NCI-H128 (cell line): Measurements from ENCODE around the gene MIER3.
A peak's percentile ranks its signal among the peaks of the same experiment; 100 is the strongest.
"Not testable (repeated sequence)": the region's sequence is repeated elsewhere in the genome, so short reads cannot be mapped to it uniquely, and the experiment has no call there.

ENCODE experiments used
- DNase-seq: peaks from one replicate; lab custom pipeline; 2025; ENCODE audit not compliant: unreplicated experiment; lab: John Stamatoyannopoulos, UW

The MIER3 gene, protein sequence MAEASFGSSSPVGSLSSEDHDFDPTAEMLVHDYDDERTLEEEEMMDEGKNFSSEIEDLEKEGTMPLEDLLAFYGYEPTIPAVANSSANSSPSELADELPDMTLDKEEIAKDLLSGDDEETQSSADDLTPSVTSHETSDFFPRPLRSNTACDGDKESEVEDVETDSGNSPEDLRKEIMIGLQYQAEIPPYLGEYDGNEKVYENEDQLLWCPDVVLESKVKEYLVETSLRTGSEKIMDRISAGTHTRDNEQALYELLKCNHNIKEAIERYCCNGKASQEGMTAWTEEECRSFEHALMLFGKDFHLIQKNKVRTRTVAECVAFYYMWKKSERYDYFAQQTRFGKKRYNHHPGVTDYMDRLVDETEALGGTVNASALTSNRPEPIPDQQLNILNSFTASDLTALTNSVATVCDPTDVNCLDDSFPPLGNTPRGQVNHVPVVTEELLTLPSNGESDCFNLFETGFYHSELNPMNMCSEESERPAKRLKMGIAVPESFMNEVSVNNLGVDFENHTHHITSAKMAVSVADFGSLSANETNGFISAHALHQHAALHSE

DNA sequence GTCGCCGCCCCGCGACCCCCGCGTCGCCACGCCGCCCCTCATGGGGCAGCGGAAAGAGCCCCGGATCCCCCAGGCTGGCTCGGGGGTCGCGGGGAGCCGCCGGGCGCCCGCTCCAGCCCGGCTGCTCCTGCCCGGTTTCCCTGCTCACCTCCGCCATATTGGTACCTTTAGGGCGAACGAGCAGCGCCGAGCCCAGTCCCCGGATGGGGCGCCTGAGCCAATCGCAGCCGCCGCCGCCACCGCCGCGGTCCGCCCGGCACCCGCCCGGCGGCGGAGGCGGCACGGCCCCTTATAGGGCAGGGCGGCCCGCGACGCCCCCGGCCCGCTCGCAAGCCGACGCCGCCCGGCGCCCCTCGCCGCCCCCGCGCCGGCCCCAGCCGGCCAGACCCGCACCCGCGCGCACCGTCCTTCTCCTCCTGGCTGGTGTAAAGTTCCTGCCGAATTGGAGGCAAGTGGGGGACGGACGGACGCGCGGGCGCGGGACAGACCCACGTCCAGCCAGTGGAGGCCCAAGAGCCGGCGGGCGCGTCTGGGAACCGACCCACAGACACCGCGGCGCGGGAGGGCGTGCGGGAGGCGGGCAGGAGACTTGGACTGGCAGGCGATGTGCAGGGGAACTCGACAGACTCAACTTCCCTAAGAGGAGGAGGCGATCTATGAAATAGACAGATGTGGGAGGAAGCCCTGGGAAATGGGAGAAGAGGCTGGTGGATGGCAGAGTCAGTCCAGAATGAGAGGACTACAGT is at the start of gene MIER3:
TSS of gene MIER3 (minus strand) at position 178 of the 746 bp plus-strand sequence. CDS start at position 157, 21 bp downstream.
- peak; percentile 34 for DNase-seq

DNA sequence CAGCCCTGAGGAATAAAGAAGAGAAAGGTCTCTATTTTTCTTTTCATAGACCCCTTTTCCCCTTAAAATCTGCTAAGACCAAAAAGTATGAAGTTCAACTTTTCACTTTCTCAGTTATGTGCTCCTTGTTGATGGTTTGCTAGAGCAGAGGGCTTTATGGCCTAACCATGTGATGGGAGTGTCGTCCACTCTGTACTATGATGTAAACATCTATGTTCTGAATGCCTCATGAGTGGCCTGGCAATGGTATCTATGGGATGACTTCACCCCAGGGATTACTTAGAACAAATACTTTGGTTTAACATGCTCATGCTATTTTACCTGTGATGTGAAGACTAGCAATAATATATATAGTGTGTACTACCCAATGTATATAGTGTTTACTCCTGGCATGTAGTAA is 43.7 kb upstream of the MIER3 start:
- DNase-seq = no peak

DNA sequence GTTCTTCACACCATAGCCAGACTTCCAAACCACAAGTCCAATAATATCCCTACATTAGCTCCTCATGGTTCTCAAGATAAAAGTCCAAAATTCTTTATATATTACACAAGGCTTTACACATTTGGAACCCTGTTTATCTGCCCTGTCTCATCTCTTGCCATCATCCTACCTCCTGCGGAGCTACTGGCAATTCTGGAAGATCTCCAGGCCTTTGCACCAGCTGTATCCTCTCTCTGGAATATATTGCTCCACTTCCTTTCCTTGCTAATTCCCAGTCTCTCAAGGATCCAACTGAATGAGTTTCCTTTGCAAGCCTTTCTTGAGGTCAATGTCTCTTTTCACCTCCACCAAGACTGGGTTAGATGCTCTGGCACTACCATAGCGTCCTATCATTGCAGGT is 41.3 kb upstream of the MIER3 start:
- DNase-seq = no peak

DNA sequence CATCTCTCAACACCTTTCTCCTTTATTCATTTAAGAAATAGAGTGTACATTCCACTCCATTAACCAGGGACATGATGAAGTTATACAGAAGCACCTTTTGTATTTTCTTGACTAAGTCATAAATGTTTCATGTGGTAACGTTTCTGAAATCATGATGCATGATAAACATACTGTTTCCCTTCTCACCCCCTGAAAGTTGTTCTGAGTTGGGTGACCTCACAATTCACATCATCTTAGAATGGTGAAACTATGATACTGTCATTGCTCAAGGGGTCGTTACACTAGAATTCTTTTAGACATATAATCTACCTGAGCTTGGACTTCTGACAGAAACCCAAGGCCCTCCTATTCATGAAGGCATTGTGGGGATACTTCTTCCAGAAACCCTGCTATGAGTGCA is 37.8 kb upstream of the MIER3 start:
- no peak for DNase-seq

DNA sequence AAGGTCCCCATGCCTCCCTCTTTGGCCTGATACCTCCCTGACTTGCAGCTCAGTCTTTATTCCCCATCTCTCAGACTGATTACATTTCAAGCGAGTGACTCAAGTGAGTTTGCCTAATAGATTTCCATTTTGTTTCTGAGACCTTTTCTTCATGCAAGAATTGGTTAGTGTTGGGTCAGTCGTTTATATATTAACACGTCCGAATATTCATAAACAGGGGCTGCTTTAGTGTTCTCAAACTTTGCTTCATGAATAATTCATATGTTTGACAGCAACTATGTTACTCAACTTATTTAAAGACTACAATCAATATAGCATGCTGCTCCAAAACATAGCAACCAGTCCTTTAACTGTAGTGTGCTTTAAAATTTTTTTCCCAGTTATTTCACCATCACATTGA is 36.6 kb upstream of the MIER3 start:
- no peak for DNase-seq

DNA sequence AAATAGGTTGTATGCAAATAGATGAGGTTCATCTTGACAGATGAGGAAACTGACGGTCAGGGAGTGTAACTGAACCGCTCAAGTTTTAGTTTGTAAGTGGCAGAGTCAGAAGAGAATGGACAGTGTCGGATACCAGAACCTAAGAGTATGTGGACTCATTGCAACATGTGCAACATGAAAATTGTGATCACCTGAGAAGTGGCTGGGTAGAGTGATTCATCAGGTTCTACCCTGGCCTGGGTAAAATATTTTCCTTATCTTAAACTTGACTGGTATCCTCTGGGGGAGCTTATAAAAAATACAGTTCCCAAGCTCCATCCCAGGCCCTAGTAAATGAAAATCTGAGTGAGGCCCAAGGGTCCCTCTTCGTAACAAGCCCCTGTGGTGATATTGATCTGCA is 35.2 kb upstream of the MIER3 start:
- no peak for DNase-seq

DNA sequence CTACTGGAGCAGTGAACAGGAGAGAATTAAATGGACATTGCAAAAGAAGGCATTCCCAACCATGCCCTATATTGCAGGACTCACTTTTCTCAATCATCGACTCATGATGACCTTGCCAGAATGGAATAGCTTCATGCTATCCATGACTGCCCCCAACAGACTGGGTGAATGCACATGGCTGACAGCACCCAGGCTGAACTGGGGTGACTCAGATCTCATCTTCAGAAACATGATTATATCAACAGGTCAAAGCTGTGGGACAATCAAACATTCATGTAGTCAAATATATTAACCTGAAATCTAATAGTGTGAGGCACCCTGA is 34.7 kb upstream of the MIER3 start:
- DNase-seq = no peak

DNA sequence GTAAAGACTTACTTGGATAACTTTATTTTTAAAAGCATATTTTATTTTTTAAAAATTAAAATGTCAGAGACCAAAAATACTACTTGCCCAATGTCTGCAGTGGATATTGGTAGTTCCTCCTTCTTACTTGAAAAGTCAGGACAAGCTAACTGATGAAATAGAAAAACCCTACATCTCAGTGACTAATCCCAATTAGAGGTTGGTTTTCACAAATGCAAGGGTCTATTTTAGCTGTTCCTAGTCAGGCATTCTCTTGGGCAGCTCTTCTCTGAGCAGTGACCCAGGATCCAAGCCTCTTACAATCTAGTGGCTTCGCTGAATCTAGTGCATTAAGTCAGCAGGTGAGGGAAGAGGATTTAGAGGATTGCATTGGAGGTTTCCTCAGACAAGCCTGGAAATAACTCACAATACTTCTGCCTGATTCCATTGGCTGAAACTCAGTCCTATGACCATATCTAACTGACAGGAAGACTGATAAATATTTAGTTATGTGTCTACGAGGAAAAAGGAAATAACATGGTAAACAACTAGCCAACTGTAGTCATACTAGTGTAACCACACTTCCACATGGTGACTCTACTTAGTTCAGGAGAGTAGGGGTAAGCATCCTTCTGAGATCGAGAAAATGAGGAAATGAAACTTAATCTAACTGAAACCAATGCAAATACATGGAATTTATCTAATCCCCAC is 34.2 kb upstream of the MIER3 start:
- no peak for DNase-seq

DNA sequence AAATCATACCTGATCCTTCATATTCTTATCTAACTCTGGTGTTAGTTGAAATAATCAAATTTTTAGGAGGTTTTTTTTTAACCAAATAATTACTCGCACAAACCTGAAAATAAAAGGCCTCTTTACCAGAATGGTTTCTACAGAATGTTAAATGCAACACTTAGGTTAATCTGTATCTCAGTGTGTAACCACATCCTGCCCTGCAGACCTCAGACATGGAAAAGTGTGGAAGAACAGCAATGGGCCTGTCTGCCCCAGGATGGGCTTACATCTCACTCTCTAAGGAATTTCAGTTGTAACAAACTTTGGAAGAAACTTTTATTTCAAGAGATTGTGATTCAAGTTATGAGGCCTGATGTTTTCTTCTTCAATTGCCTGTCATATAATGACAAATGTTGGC is 32.5 kb upstream of the MIER3 start:
- no peak for DNase-seq

DNA sequence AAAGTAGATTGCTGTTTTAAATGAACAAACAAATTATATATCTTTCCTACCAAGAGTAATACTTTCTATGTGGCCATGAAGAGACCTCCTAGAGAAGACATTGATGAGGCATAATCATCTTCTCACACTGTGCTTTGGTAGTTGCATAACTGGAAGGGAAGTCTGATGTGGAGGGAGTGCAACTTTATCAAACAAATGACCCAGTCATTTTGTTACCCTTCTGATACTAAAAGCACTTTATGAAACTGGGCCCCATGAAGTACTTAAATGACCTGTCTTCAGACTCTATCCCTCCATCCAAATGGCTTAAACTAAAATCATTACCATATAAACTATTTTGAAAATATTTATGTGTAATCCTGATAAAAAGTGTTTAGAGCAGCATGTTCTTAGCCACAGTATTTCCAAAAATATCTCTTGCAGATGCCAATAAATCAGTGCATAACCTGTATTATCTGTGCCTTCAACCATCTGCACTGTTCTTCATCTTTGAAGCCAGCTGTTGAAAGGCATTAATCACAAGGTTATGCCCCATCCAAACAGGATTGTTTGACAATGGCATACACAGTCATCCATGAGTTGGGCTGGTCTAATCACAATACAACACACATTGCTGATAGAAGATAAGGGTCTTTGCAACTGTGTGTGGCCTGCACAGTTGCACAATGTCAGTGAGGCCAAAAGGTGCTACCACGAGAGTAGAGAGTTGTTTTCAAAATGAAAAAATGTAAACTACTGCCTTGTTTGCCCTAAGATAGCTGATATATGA is 31.9 kb upstream of the MIER3 start:
- DNase-seq = no peak

DNA sequence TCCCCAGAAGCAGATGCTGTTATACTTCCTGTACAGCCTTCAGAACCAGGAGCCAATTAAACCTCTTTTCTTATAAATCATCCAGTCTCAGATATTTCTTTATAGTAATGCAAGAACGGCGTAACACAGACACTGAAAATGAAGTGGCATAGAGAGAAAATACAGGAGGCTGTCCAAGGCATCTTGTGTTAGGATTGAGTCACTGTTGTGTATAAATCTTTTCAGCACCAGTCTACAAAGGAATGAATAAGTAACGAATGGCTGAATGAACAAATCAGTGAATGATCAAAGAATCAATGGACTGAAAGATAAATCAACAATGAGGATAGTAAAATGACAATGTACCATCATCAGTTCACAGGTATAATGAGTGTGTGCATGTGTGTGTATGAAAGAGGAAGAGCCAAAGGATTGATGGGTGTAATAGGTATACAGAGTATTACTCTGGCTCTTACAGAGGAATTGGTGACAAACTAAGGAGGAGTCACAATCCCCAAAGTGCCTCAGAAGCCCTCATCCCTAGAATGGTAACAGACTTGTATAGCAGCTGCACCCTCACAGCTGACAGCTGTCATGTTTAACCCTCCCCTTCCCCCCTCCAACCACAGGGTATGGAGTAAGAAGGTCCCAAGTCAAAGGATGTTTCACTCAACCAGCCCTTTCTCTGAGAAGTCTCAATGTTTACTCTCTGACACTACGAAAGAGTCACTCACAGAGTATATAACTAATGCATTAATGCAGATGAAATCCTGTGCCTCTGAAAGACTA is 29.8 kb upstream of the MIER3 start:
- no peak for DNase-seq

DNA sequence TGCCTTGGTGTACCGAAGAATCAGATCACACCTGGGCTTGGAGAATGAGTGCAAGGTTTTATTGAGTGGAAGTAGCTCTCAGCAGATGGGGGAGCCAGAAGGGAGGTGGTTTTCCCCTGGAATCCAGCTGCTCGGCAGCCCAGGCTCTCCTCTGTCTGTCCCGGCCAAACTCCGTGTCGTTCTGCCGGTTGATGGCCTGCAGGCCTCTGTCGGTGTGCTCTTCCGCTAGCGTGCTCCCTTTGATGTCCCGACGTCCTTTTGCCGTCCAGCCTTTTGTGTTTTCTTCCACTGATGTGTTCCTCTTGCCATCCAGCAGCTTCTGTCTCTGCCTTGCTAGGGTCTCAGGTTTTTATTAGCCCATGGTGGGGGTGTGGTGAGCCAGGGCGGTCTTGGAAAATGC is 28.0 kb upstream of the MIER3 start:
- no peak for DNase-seq

DNA sequence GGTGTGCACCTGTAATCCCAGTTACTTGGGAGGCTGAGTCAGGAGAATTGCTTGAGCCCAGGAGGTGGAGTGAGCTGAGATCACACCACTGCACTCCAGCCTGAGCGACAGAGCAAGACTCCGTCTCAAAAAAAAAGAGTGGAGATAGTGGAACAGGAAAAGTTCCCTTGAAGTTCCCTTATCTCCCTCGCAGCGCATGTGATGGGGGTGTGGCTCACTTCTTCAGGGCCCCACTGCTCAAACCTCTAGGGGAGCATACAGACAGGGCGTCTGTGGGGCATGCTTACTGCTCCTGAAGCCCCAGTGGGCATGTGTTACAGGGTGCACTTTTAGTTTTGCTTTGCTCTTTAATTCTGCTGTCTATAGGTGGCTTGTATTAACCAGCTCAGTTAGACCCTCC is 27.6 kb upstream of the MIER3 start:
- not testable (repeated sequence) for DNase-seq

DNA sequence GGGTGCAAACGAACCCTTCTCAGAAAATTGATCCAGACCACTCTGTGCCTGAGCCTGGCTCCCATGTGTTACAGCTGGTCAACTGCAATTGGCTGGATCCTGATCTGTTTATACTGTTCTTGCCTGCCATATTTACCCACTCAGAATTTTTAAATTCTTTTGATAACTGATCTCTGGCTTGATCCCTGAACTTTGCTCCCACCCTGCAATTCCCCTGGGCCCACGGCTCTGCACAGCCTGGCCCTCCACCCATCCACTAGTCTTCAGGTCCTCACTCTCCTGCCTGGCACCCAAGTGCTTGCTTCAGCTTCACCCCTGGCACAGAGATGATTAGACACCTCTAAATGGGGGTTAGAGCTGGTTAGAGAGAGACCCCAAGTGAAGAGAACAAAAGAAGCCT is 25.9 kb upstream of the MIER3 start:
- DNase-seq = no peak

DNA sequence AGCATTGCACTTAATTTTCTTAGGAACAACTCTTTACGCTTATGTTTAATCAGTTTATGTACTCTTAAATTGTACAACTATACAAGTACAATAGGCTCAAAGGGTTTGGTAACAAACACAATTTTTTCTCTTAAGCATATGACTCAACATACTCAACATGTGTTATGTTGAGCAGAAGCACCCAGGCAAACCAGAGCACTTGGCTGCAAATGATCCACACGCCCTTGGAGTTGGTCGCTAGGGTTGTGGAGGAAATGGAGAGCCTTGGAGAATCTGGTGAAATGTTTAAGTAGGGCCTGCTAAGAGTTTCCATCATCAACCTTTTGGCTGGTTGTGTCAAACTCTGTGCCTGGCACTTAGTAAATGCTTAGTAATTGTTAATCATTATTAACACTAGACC is 25.1 kb upstream of the MIER3 start:
- DNase-seq = no peak

DNA sequence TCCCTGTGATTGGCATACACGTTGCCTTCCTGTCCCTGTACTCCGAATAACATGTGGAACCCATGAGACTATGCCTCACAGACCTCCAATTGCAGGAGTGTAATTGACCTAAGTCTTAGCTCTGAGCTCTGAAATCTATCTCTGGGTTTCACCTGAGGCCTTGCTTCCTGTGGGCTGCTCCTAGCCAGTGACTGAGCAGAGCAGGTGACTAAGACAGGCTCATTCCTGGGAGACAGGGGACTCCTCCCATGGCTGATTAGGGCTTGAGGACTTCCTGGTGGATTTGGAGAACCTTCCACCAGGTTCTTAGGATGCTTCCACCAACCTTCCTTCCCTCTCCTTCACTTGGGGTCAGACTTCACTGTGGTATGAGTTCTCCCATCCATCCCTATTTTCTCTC is 22.3 kb upstream of the MIER3 start:
- DNase-seq = no peak

DNA sequence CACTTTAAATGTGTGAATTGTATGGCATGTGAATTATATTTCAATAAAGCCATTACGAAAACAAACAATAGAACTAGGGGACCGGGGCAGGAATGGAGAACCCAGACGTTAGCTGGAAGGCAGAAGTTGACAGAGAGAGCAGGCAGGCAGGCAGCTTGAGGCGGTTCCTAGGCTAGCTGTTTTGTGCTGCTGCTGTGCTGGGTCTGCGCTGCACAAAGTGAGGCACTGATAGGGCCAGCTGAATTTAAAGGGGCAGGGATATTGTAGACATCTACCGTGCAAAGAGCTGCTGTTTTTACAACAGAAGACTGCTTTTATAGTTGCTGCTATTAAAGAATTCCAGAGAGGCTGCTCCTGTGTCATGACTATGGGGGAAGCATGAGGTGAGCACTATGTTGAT is 21.6 kb upstream of the MIER3 start:
- DNase-seq = no peak

DNA sequence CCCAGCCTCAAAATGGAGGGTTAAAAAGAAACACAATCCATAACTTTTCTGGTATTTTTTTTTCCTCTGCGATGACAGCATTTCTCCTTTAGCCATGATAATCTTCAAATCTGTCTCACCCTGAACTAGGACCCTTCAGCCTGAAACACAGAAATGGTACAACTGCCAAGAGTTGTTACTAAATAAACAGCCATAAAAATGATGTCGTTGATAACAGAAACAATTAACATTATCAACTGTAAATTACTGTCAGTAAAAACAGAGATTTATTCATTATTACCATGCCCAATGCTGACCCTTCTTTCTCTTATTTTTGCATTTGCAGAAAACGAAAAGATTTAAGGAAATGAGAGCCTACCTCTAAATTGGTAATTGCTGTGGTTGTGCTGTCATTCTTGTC is 19.4 kb upstream of the MIER3 start:
- DNase-seq = no peak

DNA sequence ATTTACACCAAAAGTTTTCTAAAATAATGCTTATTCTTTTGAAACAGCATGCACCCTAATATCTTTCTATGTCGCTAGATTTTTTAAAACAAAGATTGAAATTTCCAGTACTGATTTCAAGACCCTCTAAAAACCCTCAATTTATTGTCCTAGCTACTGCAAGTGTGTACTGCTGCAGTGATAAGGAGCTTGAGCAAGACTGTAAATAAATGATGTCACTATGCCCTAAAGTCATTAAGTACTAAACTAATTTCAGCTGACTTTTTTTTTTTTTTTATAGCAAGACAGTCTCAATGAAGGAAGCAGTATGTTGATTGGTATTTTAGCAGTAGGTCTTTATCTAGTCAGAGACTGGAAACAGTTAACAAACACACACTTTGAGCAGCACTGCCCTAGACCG is 12.2 kb upstream of the MIER3 start:
- no peak for DNase-seq

DNA sequence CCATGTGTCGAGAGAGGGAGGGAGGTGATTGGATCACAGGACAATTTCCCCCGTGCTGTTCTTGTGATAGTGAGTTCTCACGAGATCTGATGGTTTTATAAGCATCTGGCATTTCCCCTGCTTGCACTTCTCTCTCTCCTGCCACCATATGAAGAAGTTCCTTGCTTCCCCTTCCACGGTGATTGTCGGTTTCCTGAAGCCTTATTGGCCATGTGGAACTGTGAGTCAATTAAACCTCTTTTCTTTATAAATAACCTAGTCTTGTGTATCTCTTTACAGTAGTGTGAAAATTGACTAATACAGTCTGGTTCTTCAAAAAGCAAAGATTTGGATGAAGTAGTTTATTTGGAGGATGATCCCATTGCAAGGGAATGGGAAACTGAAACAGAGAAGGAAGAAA is 11.3 kb upstream of the MIER3 start:
- DNase-seq = no peak
